A204.1 (cell line): Measurements from ENCODE around the gene STRA6.

Experiments used
- FAIRE-seq: peaks from 2 replicates; lab custom pipeline; 2012; peaks lifted over from hg19 to GRCh38; lab: Jason Lieb, UNC

STRA6 gene

DNA sequence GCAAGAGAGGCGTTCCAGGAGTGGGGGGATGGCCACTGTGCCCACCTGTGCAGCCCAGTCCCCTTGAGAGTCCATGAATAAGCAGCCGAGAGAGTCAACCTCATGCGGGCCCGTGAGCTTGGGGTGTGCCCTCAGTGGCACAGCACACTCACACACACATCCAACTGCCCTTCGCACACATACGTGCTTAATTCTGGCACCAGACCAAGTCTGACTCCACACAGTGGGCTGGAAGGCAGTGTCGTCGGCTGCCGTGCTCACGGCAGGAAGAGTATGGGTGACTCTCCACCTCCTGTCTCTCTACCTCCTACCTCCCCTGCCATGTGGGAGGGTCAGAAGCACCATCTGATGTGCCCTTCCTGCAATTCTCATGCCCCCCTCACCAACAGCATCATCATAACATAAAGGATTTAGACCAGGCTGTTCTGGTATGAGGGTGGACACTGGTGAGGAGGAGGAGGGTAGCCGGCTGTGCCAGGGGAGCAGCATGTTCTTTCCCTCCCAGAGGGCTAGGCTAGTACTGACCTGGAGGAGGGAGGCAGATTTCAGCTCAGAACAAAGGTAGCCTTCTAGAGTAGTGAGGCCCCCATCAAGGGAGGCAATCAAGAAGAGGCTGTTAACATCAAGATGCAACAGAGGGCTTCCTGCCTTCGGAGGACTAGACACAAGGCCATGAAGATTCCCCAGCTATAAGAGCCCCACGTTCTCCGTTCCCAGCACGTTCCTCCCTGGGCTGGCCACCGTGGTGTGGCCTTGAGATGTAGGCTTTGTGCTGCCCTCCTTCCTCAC is 5.3 kb upstream of the STRA6 start:
- no peak for FAIRE-seq

GRCh38 chr15:74206801-74207281 is 4.3 kb upstream of the STRA6 start:
- FAIRE-seq: no peak

DNA sequence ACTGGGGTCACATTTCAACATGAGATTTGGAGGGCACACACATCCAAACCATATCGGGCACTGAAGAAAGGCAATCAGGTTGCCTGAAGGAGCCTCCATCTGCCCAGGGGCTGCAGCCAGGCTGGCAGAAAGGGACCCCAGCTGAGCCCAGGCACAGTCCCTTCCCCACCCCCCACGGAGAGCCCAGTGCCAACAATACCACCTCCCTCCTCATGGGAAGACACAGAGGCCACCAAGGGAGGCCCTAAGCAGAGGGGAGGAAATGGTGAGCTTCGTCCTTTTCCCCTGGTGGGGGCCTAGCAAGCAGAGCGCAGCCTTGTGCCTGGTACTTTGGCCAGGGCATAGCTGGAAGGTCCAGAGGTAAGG is 3.0 kb upstream of the STRA6 start:
- no peak for FAIRE-seq

GRCh38 chr15:74203914-74204431 is 1.4 kb upstream of the STRA6 start:
- no peak for FAIRE-seq

GRCh38 chr15:74201710-74202420 is 722 bp downstream of the STRA6 start:
- no peak for FAIRE-seq

DNA sequence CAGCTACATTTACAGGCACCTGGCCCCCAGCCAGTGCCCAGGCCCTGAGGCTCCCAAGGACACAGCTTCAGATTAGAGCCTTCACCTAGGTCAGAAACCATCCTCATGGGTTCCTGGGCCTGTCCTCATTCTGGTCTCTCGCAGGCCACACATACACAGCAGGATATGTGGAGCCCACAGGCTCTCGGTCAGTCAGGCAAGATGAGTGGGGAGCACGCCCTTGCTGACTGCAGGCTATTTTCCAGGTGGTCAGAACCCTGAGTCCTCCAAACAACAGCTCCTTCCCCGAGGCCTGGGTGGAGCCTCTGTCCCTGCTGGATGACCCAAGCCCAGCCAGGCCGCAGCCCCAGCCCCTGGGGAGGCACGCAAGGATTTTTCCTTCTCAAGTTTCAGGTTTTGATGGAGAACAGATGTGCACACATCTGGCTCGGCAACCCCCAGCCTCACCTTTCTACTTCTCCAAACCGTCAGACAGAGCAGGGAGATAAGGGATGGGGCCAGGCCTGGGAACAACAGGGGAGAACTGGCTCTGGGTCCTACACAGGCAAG is 1.6 kb downstream of the STRA6 start:
- no peak for FAIRE-seq

DNA sequence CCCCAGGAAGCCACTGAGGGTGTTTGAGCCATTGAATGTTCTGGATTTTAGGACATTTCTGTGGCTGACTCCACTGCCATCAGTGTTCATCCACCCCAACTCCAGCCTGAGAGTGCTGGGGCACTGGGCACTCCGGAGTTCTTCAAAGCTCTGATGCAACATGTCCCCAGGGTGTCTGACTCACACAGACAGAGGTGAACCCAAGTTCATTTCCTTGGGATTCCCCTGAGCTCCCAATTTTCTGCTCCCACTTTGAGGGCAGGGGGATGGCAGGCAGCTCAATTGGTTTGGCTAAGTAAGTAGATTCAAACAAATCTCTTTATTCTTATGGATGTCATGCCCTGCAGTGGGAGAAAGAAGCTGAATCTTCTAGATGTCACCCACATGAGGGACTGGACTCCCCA is 2.2 kb downstream of the STRA6 start:
- no peak for FAIRE-seq

GRCh38 chr15:74199297-74199652 is 3.3 kb downstream of the STRA6 start:
- no peak for FAIRE-seq

GRCh38 chr15:74197176-74197965 is 5.2 kb downstream of the STRA6 start:
- FAIRE-seq: no peak

- FAIRE-seq: no peak
Measured at GRCh38 chr15:74196175-74196574, 6.4 kb downstream of the STRA6 start.

- no peak for FAIRE-seq
Measured at GRCh38 chr15:74194572-74195559, 7.7 kb downstream of the STRA6 start.

DNA sequence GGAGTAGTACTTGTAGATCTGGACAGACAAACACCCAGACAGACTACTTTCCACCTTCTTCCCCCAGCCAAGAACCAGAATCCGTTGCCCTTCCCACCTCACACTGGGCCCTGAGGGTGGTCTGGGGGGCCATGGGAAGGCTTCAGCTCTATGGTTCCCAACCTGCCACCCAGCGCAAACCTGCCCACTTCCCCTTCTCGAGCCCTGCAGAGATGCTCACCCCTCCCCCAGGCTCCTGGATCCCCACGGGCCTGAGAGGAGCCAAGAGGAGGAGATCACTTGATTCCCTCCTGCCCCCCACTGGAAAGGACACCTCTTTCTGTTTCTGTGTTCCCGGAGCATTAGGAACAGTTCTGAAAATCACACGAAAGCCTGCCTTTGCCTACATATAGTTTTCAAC is 8.7 kb downstream of the STRA6 start:
- FAIRE-seq: no peak

DNA sequence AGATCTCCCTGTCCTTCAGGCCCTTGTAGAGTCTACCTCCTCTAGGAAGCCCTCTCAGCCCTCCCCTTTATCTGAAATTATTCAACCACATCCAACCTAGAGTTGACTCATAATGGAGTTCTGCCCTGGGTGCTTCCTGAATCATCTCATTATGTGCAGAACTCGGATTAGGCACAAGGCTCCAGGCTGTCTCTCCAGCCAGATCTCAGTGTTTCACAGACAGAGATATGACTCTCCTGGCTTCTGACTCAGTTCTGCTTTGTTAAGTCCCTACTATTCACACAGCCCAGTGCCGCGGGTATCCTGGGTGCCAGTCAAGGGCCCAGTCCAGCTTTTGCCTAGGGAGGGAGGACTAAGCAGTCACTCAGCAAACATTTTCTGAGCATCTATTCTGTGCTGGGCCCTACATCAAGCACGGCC is 9.3 kb downstream of the STRA6 start:
- no peak for FAIRE-seq

- no peak for FAIRE-seq
Measured at GRCh38 chr15:74192751-74193150, 9.8 kb downstream of the STRA6 start.

DNA sequence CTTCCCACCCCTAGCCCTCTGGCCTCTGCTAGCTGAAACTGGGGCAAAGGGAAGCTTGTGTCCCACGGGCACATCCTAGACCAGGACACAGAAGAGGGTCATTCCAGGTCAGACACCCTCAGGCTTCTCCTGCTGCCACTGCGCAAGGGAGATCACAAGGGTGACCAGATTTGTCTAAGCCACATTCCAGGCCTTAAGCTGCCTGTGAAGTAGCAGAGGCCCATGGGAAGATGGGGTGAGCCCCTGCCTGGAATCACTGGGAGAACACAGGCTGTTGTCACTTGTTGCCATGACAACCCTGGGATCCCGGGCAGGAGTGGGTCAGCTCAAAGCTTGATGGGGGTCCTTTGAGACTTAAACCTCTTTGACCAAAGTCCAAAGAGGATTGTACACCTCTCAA is 10.8 kb downstream of the STRA6 start:
- FAIRE-seq: no peak

DNA sequence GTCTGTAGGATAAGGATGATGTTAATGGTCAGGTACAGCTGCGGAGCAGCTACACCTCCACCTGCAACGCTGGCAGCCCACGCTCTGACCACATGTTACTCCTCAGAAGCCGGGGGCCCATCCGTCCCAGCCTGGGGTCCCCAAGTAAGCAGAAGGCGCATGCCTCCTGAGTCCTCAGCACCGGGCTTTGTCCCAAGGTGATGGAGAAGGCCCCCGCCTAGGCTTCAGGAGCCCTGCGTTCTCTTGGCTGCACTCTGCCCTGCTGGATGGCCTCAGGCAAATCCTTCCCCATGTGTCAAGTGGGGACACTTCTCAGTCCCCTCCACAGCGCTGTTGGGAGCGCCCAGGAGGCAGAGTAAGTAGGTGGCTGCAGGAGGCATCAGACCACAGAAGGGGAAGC is 14.4 kb downstream of the STRA6 start:
- FAIRE-seq: no peak

GRCh38 chr15:74185710-74186348 is 16.8 kb downstream of the STRA6 start:
- no peak for FAIRE-seq

GRCh38 chr15:74184582-74185091 is 17.9 kb downstream of the STRA6 start:
- no peak for FAIRE-seq

DNA sequence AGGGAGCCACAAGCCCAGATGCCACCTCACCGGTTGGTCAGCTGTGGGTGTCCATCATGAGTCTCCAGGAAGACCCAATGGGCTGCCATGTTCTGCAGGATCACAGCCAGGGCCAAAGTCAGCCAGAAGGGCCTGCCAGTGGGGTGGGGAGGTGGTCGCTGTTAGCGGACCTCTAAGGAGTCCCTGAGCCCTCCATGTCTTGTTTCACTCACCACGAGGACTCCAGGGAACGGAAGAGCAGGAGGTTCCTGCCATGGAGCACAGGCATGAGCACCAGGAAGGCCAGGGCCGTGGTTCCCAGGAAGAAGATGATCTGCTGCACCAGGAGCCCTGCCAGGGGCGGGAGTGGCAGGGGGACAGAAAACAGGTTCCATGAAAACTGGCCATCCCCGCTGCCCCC is 20.5 kb downstream of the STRA6 start:
- FAIRE-seq: no peak

GRCh38 chr15:74180881-74181602 is 21.5 kb downstream of the STRA6 start:
- no peak for FAIRE-seq
